Measurements from ENCODE around the gene MED12. TPM values are rescaled to one million over a fixed set of nuclear protein-coding genes. Genes with fewer than 3 reads are reported as not detected.

Gene MED12
- total and polyA plus RNA-seq, 2 of the 8 experiments (the other 6 are each of a cell fraction or from before 2014, with no cell fraction given), result 19.4 to 48.9 TPM

DNA sequence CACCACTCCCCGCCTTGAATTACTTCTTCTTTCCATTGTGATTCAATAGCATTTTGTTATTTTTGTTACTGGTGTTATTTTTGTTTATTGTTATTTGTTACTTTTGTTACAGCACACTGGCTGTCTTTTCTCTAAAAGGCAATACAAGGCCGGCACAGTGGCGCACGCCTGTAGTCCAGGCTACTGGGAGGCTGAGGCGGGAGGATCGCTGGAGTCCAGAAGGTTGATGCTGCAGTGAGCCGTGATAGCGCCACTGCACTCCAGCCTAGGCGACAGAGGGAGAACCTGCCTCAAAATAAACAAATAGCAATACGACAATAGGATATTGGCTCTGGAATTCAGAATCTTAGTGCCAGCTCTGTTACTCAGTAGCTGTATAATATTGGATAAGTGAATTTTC is 1.0 kb upstream of the MED12 start (continued):
- no peak for TF ChIP-seq GABPA (IDR thresholded peaks at IDR 0.05; ENCODE audit: borderline replicate concordance, insufficient read depth, low read length)
- no peak for TF ChIP-seq POU5F1 (IDR thresholded peaks at IDR 0.05; ENCODE audit: low read depth, low read length)
- no peak for TF ChIP-seq CBX8 (IDR thresholded peaks at IDR 0.05; ENCODE audit: borderline replicate concordance, low read depth, low read length)
- TF ChIP-seq POLR2A (IDR thresholded peaks at IDR 0.05; ENCODE audit: control extremely low read depth in 1 of 2, low read depth in 2 of 2, low read length in 2 of 2), result no peak

Measured in H1 (cell line).